CD4-positive, alpha-beta memory T cell (primary cell): ENCODE measurements around the gene KCNQ1OT1. TPM values are rescaled to one million over a fixed set of nuclear protein-coding genes. Genes with fewer than 3 reads are reported as not detected.
A peak's percentile ranks its signal among the peaks of the same experiment; 100 is the strongest.

Source experiments
- CTCF ChIA-PET: fragments of 350-600 bp; sonication (Branson Sonifier 250); formaldehyde crosslinking; loops from one replicate; lab custom pipeline; 2021; ENCODE audit warnings: inconsistent platforms; ENCODE audit not compliant: partially characterized antibody; lab: Charles Lee
- POLR2A ChIA-PET: fragments of 350-600 bp; sonication (Branson Sonifier 250); formaldehyde crosslinking; loops from one replicate; lab custom pipeline; 2021; ENCODE audit not compliant: partially characterized antibody; lab: Charles Lee
- DNase-seq, 5 donors: peaks; one replicate each; pipeline versions ENCODE4 v3.0.0 to v3.0.0-alpha.2; 2020 to 2022; ENCODE audit warnings: mixed read lengths in 1 of 5
- H3K27ac ChIP-seq: one replicate; pipeline ENCODE4 v1.7.0; 2013; ENCODE audit warnings: low read depth, low read length
- H3K27me3 ChIP-seq: 2 replicates; pipeline ENCODE4 v1.7.0; 2013; ENCODE audit warnings: mild to moderate bottlenecking, low read length, moderate library complexity; ENCODE audit not compliant: insufficient read depth
- H3K36me3 ChIP-seq: 2 replicates; pipeline ENCODE4 v1.7.0; 2013; ENCODE audit warnings: mild to moderate bottlenecking, low read length, moderate library complexity; ENCODE audit not compliant: insufficient read depth
- H3K4me1 ChIP-seq: 2 replicates; pipeline ENCODE4 v1.7.0; 2013; ENCODE audit warnings: mild to moderate bottlenecking, low read length, moderate library complexity; ENCODE audit not compliant: insufficient read depth
- H3K4me3 ChIP-seq, 2 donors: one replicate each; pipeline ENCODE4 v1.7.0; 2013; ENCODE audit warnings: low read length in 2 of 2, mild to moderate bottlenecking in 1 of 2
- H3K9me3 ChIP-seq, 2 donors: one replicate each; pipeline ENCODE4 v1.7.0; 2013; ENCODE audit warnings: low read length in 2 of 2, control low read depth in 1 of 2; ENCODE audit not compliant: control insufficient read depth in 1 of 2
- H3K27ac Mint-ChIP-seq, 7 donors: one replicate each; pipeline ENCODE4 v1.8.0; 2020 to 2021; ENCODE audit warnings: mixed read lengths in 7 of 7, mild to moderate bottlenecking in 6 of 7, inconsistent platforms in 3 of 7, moderate library complexity in 3 of 7
- H3K27me3 Mint-ChIP-seq, 2 donors: one replicate each; pipeline ENCODE4 v1.8.0; 2020 to 2021; ENCODE audit warnings: mixed read lengths in 2 of 2
- H3K36me3 Mint-ChIP-seq, 2 donors: one replicate each; pipeline ENCODE4 v1.8.0; 2020 to 2021; ENCODE audit warnings: mixed read lengths in 2 of 2, inconsistent platforms in 1 of 2, mild to moderate bottlenecking in 1 of 2
- H3K4me1 Mint-ChIP-seq, 4 donors: one replicate each; pipeline ENCODE4 v1.8.0; 2020 to 2021; ENCODE audit warnings: mixed read lengths in 4 of 4, mild to moderate bottlenecking in 1 of 4
- H3K4me3 Mint-ChIP-seq, 8 donors: one replicate each; pipeline ENCODE4 v1.8.0; 2020 to 2021; ENCODE audit warnings: mixed read lengths in 8 of 8, mild to moderate bottlenecking in 7 of 8, moderate library complexity in 6 of 8, inconsistent platforms in 3 of 8
- H3K9me3 Mint-ChIP-seq, 8 donors: one replicate each; pipeline ENCODE4 v1.8.0; 2020 to 2021; ENCODE audit warnings: mixed read lengths in 8 of 8, mild to moderate bottlenecking in 5 of 8, inconsistent platforms in 3 of 8, moderate library complexity in 1 of 8
- intact Hi-C: fragments of 100-400 bp; cut with micrococcal nuclease; formaldehyde crosslinking; loops from one replicate; pipeline ENCODE4 v1.15.1; 2023
- polyA plus RNA-seq, 2 donors: library from polyadenylated mRNA; unstranded; fragments of 300-500 nt; fragmentation: Illumina TruSeq; gene quantifications; one replicate each; pipeline ENCODE4 v1.2.3, GENCODE V29; 2021
- total RNA-seq, 2 experiments: library from RNA; stranded (reverse); gene quantifications; one replicate each; pipeline ENCODE4 v1.2.3, GENCODE V29; 2021

Gene KCNQ1OT1
- total and polyA plus RNA-seq, 4 experiments from 2014 or later = 0.03 to 0.38 (median 0.23) TPM

- Histone ChIP-seq H3K27me3 (no peaks in the 10 kb centered on the region), H3K4me1 (peaks cover 4% of the 10 kb centered on the region), H3K27ac (no peak overlapping the region), H3K36me3 (no peaks in the 10 kb centered on the region), H3K9me3 (no peaks in the 10 kb centered on the region), H3K4me3 (no peak overlapping the region)
- ChIA-PET CTCF (no interaction called here), POLR2A (no interaction called here)
- Mint-ChIP-seq H3K9me3 (peaks cover 0 to 5% (median 0%) of the 10 kb centered on the region in 8 donors), H3K27ac (no peak overlapping the region), H3K4me3 (no peak overlapping the region), H3K27me3 (no peaks in the 10 kb centered on the region), H3K4me1 (peaks cover 2 to 13% (median 4%) of the 10 kb centered on the region in 4 donors), H3K36me3 (peaks cover 3 to 20% of the 10 kb centered on the region in 2 donors)
- no peak for DNase-seq
- intact Hi-C loops = loop anchor here (5.0 kb wide), 1 partner anchor 184 kb away; the partner anchor contains the start of gene CDKN1C
Observed at GRCh38 chr11:2702771-2703362, 3.1 kb upstream of the KCNQ1OT1 start.

- POLR2A ChIA-PET = no interaction called here
- no peak overlapping the region for H3K4me3 ChIP-seq
- H3K27me3 ChIP-seq = no peaks in the 10 kb centered on the region
- intact Hi-C loops = loop anchor here (5.0 kb wide), 1 partner anchor 185 kb away; the partner anchor contains the start of gene CDKN1C
- Mint-ChIP-seq H3K27ac (peak overlapping the region in 2 of 7 donors; percentile 50 to 71), H3K9me3 (peaks cover 0 to 5% (median 0%) of the 10 kb centered on the region in 8 donors), H3K4me1 (peaks cover 2 to 13% (median 4%) of the 10 kb centered on the region in 4 donors), H3K36me3 (peaks cover 3 to 22% of the 10 kb centered on the region in 2 donors), H3K27me3 (no peaks in the 10 kb centered on the region), H3K4me3 (peak overlapping the region in 3 of 8 donors; percentile 10 to 74 (median 36))
- no peak for DNase-seq
- CTCF ChIA-PET = interaction anchor here (0.7 kb wide), 1 partner anchor 187 kb away, joined by 3 read pairs; no protein-coding TSS in a partner anchor
- H3K4me1 ChIP-seq = peaks cover 4% of the 10 kb centered on the region
- no peaks in the 10 kb centered on the region for H3K36me3 ChIP-seq
- no peak overlapping the region for H3K27ac ChIP-seq
- H3K9me3 ChIP-seq = no peaks in the 10 kb centered on the region
Observed at GRCh38 chr11:2701898-2702434, 2.2 kb upstream of the KCNQ1OT1 start.

DNA sequence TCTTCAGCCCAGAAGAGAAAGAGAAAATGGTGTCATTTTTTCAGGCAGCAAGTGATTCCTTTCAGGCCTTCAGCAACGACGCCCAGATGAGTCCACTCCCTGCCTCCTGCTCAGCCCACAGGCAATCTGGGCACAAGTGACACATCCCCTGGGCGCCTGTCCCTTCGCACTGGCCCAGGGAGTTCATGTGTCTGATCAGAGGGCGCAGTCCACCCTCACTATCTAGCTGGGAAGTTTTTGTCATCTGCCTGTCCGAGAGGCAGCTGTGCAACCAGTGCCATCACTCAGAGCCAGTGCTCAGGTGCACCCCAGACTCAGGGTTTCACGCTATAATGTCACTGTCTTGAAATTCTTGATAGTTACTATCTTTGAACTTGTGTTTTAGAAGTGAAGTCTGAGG, 1.4 kb upstream of the KCNQ1OT1 start:
- H3K9me3 Mint-ChIP-seq = peaks cover 0 to 5% (median 0%) of the 10 kb centered on the region in 8 donors
- POLR2A ChIA-PET = no interaction called here
- no peaks in the 10 kb centered on the region for H3K27me3 Mint-ChIP-seq
- Histone ChIP-seq H3K4me3 (no peak overlapping the region), H3K4me1 (peaks cover 4% of the 10 kb centered on the region), H3K27ac (no peak overlapping the region), H3K9me3 (no peaks in the 10 kb centered on the region), H3K27me3 (no peaks in the 10 kb centered on the region), H3K36me3 (no peaks in the 10 kb centered on the region)
- H3K4me1 Mint-ChIP-seq = peaks cover 2 to 13% (median 4%) of the 10 kb centered on the region in 4 donors
- H3K27ac Mint-ChIP-seq = peak overlapping the region in 2 of 7 donors; percentile 37 to 50
- no peak for DNase-seq
- peak overlapping the region; percentile 31 to 74 (median 61) for H3K4me3 Mint-ChIP-seq
- intact Hi-C loops = loop anchor here (5.0 kb wide), 1 partner anchor 186 kb away; the partner anchor contains the start of gene CDKN1C
- CTCF ChIA-PET = interaction anchor here (0.7 kb wide), 1 partner anchor 188 kb away, joined by 3 read pairs; no protein-coding TSS in a partner anchor
- peaks cover 3 to 25% of the 10 kb centered on the region in 2 donors for H3K36me3 Mint-ChIP-seq

GRCh38 chr11:2700415-2701211, 819 bp upstream of the KCNQ1OT1 start:
- Mint-ChIP-seq H3K36me3 (peaks cover 3 to 18% of the 10 kb centered on the region in 2 donors), H3K4me3 (peak overlapping the region; percentile 53 to 83 (median 68)), H3K27ac (peak overlapping the region in 2 of 7 donors; percentile 30 to 71), H3K4me1 (peaks cover 2 to 13% (median 4%) of the 10 kb centered on the region in 4 donors), H3K9me3 (peaks cover 0 to 5% (median 0%) of the 10 kb centered on the region in 8 donors), H3K27me3 (no peaks in the 10 kb centered on the region)
- Histone ChIP-seq H3K27me3 (no peaks in the 10 kb centered on the region), H3K27ac (peak overlapping the region; percentile 53), H3K9me3 (no peaks in the 10 kb centered on the region), H3K36me3 (no peaks in the 10 kb centered on the region), H3K4me3 (peak overlapping the region; percentile 23 to 70), H3K4me1 (peaks cover 4% of the 10 kb centered on the region)
- intact Hi-C loops = loop anchor here (5.0 kb wide), 1 partner anchor 187 kb away; the partner anchor contains the start of gene CDKN1C
- DNase-seq = no peak
- CTCF ChIA-PET = no interaction called here
- POLR2A ChIA-PET = interaction anchor here (0.6 to 1.4 kb wide), 4 partner anchors 10 to 357 kb away, joined by 3 to 7 read pairs (median 4); no protein-coding TSS in a partner anchor

- H3K36me3 ChIP-seq = no peaks in the 10 kb centered on the region
- CTCF ChIA-PET = no interaction called here
- Mint-ChIP-seq H3K9me3 (peaks cover 0 to 2% (median 0%) of the 10 kb centered on the region in 8 donors), H3K36me3 (peaks cover 0 to 16% of the 10 kb centered on the region in 2 donors), H3K27me3 (no peaks in the 10 kb centered on the region), H3K4me1 (peaks cover 2 to 13% (median 4%) of the 10 kb centered on the region in 4 donors), H3K4me3 (peak overlapping the region; percentile 72 to 85 (median 80)), H3K27ac (peak overlapping the region in 4 of 7 donors; percentile 48 to 79 (median 60))
- peaks cover 4% of the 10 kb centered on the region for H3K4me1 ChIP-seq
- no peaks in the 10 kb centered on the region for H3K27me3 ChIP-seq
- intact Hi-C loops = no loop called here
- peak overlapping the region in 1 of 2 donors; percentile 38 for H3K4me3 ChIP-seq
- peak overlapping the region; percentile 27 for H3K27ac ChIP-seq
- no peak for DNase-seq
- POLR2A ChIA-PET = interaction anchor here (1.0 to 1.4 kb wide), 3 partner anchors 8 to 359 kb away, joined by 3 to 7 read pairs (median 4); no protein-coding TSS in a partner anchor
- H3K9me3 ChIP-seq = no peaks in the 10 kb centered on the region
Observed at GRCh38 chr11:2699185-2699530, 636 bp downstream of the KCNQ1OT1 start.

GRCh38 chr11:2698386-2699184, 1.2 kb downstream of the KCNQ1OT1 start:
- H3K4me3 ChIP-seq = peak overlapping the region in 1 of 2 donors; percentile 38
- DNase-seq = no peak
- Mint-ChIP-seq H3K27ac (peak overlapping the region in 4 of 7 donors; percentile 29 to 79 (median 71)), H3K4me3 (peak overlapping the region; percentile 74 to 85 (median 80)), H3K27me3 (no peaks in the 10 kb centered on the region), H3K4me1 (peaks cover 2 to 13% (median 4%) of the 10 kb centered on the region in 4 donors), H3K36me3 (peaks cover 0 to 15% of the 10 kb centered on the region in 2 donors), H3K9me3 (peaks cover 0 to 2% (median 0%) of the 10 kb centered on the region in 8 donors)
- peaks cover 4% of the 10 kb centered on the region for H3K4me1 ChIP-seq
- CTCF ChIA-PET = no interaction called here
- no peaks in the 10 kb centered on the region for H3K27me3 ChIP-seq
- intact Hi-C loops = no loop called here
- POLR2A ChIA-PET = no interaction called here
- no peaks in the 10 kb centered on the region for H3K36me3 ChIP-seq
- H3K27ac ChIP-seq = peak overlapping the region; percentile 27
- no peaks in the 10 kb centered on the region for H3K9me3 ChIP-seq
